Dermis blood vessel endothelial cell (primary cell): ENCODE measurements around the gene PGA4. TPM values are rescaled to one million over a fixed set of nuclear protein-coding genes. Genes with fewer than 3 reads are reported as not detected.
"Not testable (repeated sequence)": the region's sequence is repeated elsewhere in the genome, so short reads cannot be mapped to it uniquely, and the experiment has no call there.

Experiments used
- DNase-seq: peaks from one replicate; pipeline ENCODE4 v3.0.0; 2010
- total RNA-seq: library from RNA; depleted of rRNA; stranded (reverse); fragments of >200 nt; gene quantifications from 2 replicates; pipeline ENCODE4 v1.2.3, GENCODE V29; 2014

PGA4 gene
- total RNA-seq: not detected in 2 replicates

GRCh38 chr11:61222047-61222446 is at the start of gene PGA4:
Gene PGA4 (plus strand): TSS chr11:61222347. CDS start chr11:61222401, 54 bp downstream.
- not testable (repeated sequence) for DNase-seq

- DNase-seq: no peak
Observed at GRCh38 chr11:61172356-61172755, 49.8 kb upstream of the PGA4 start.

GRCh38 chr11:61172888-61173287 is 49.3 kb upstream of the PGA4 start:
- no peak for DNase-seq

- peak; percentile 50 for DNase-seq
Observed at GRCh38 chr11:61173456-61173855, 48.7 kb upstream of the PGA4 start.

- DNase-seq: no peak
Observed at GRCh38 chr11:61174273-61174672, 47.9 kb upstream of the PGA4 start.

- no peak for DNase-seq
Observed at GRCh38 chr11:61174949-61175348, 47.2 kb upstream of the PGA4 start.

GRCh38 chr11:61176446-61176845 is 45.7 kb upstream of the PGA4 start:
- DNase-seq: no peak

GRCh38 chr11:61180205-61180604 is 41.9 kb upstream of the PGA4 start:
- not testable (repeated sequence) for DNase-seq

- DNase-seq: no peak
Observed at GRCh38 chr11:61181489-61181888, 40.7 kb upstream of the PGA4 start.

- no peak for DNase-seq
Observed at GRCh38 chr11:61183645-61184044, 38.5 kb upstream of the PGA4 start.

- no peak for DNase-seq
Observed at GRCh38 chr11:61186504-61186903, 35.6 kb upstream of the PGA4 start.

GRCh38 chr11:61187505-61188130 is 34.5 kb upstream of the PGA4 start:
- DNase-seq: peak; percentile 90

GRCh38 chr11:61189933-61190332 is 32.2 kb upstream of the PGA4 start:
- no peak for DNase-seq

GRCh38 chr11:61193596-61193995 is 28.6 kb upstream of the PGA4 start:
- DNase-seq: no peak

GRCh38 chr11:61194169-61194671 is 27.9 kb upstream of the PGA4 start:
- no peak for DNase-seq

- no peak for DNase-seq
Observed at GRCh38 chr11:61194981-61195695, 27.0 kb upstream of the PGA4 start.

GRCh38 chr11:61195719-61196118 is 26.4 kb upstream of the PGA4 start:
- no peak for DNase-seq

- no peak for DNase-seq
Observed at GRCh38 chr11:61198361-61198760, 23.8 kb upstream of the PGA4 start.

- DNase-seq: no peak
Observed at GRCh38 chr11:61198948-61199523, 23.1 kb upstream of the PGA4 start.

GRCh38 chr11:61201476-61201875 is 20.7 kb upstream of the PGA4 start:
- DNase-seq: no peak

GRCh38 chr11:61202950-61203746 is 19.0 kb upstream of the PGA4 start, which contains the start of gene PGA3:
Gene PGA3 (plus strand): TSS chr11:61203515. CDS start chr11:61203565, 50 bp downstream.
- not testable (repeated sequence) for DNase-seq

GRCh38 chr11:61203873-61204272 is 18.3 kb upstream of the PGA4 start:
- DNase-seq: not testable (repeated sequence)
